K562 (cell line): ENCODE results near the gene STAG2. TPM values are rescaled to one million over a fixed set of nuclear protein-coding genes. Genes with fewer than 3 reads are reported as not detected.

Experiments
- ATAC-seq: fragments of 200-7000 bp; cut with Tn5 transposase; 3 replicates; pipeline ENCODE4 v1.9.1; 2020; ENCODE audit warnings: moderate library complexity
- BruUV-seq: library from RNA; stranded (reverse); fragments of 400-500 nt; replicated peaks from 2 replicates; lab custom pipeline; 2021; lab: Mats Ljungman, UMichigan
- CTCF ChIA-PET: fragments of 300-600 bp; formaldehyde crosslinking; extraction: SDS; loops from one replicate; lab custom pipeline; 2021; ENCODE audit warnings: low intra/inter-chr PET ratio; lab: Yijun Ruan, JAX
- POLR2A ChIA-PET: fragments of 300-600, 350-650 bp; sonication (Branson Sonifier 250); formaldehyde crosslinking; extraction: SDS; loops from one replicate; lab custom pipeline; 2021; ENCODE audit warnings: antibody characterized with exemption, inconsistent platforms; lab: Yijun Ruan, JAX
- DNase-seq, 4 experiments: peaks; one replicate each; pipeline versions ENCODE4 v3.0.0 to v3.0.0-alpha.2; 2011 to 2018; ENCODE audit warnings: low spot score in 3 of 4, mixed read lengths in 3 of 4; ENCODE audit errors: extremely low read depth in 1 of 4
- FAIRE-seq: peaks from 2 replicates; lab custom pipeline; 2011; peaks lifted over from hg19 to GRCh38; lab: Jason Lieb, UNC
- H2AFZ ChIP-seq: 2 replicates; pipeline ENCODE4 v1.6.0; 2011; ENCODE audit warnings: low read depth, low read length, control low read depth, inconsistent platforms
- H3K27ac ChIP-seq: fragments of 200-600 bp; 3 replicates; pipeline ENCODE4 v1.8.0; 2011; ENCODE audit warnings: low read depth, mild to moderate bottlenecking, control low read depth, inconsistent platforms, low read length, moderate library complexity, mixed read lengths; ENCODE audit errors: extremely low read depth
- H3K27me3 ChIP-seq, 2 experiments: fragments of 300-600 bp in 1 of 2; 2 replicates in 1 of 2; 3 replicates in 1 of 2; pipeline versions ENCODE4 v1.6.0 to v1.8.0; 2011; ENCODE audit warnings: inconsistent platforms in 2 of 2, low read length in 2 of 2, mild to moderate bottlenecking in 1 of 2, mixed read lengths in 1 of 2, moderate library complexity in 1 of 2; ENCODE audit not compliant: control insufficient read depth in 2 of 2, insufficient read depth in 2 of 2
- H3K36me3 ChIP-seq: fragments of 300-600 bp; 3 replicates; pipeline ENCODE4 v1.8.0; 2011; ENCODE audit warnings: mild to moderate bottlenecking, low read length, inconsistent platforms; ENCODE audit not compliant: control insufficient read depth, insufficient read depth
- H3K4me1 ChIP-seq, 2 experiments: fragments of 200-600 bp in 1 of 2; replicated peaks in 1 of 2; 2 replicates in 1 of 2; 3 replicates in 1 of 2; pipeline versions ENCODE4 v1.5.1 to v1.8.0; 2011; ENCODE audit warnings: inconsistent platforms in 2 of 2, low read length in 2 of 2, mild to moderate bottlenecking in 1 of 2, mixed read lengths in 1 of 2, moderate library complexity in 1 of 2; ENCODE audit not compliant: control insufficient read depth in 2 of 2, insufficient read depth in 2 of 2
- H3K4me2 ChIP-seq: 2 replicates; pipeline ENCODE4 v1.6.1; 2011; ENCODE audit warnings: low read length, control low read depth, inconsistent platforms, mixed read lengths; ENCODE audit not compliant: insufficient read depth
- H3K4me3 ChIP-seq: fragments of 200-600 bp; sonication (generic), shearing (Covaris generic); 2 replicates; pipeline ENCODE4 v1.5.1; 2016; ENCODE audit warnings: control low read depth, inconsistent platforms
- H3K79me2 ChIP-seq: fragments of 200-600 bp; 3 replicates; pipeline ENCODE4 v1.8.0; 2011; ENCODE audit warnings: low read length, inconsistent platforms; ENCODE audit not compliant: control insufficient read depth, insufficient read depth
- H3K9ac ChIP-seq, 2 experiments: 2 replicates each; pipeline versions ENCODE4 v1.6.0 to v1.6.1; 2011; ENCODE audit warnings: low read depth in 2 of 2, low read length in 2 of 2, control low read depth in 1 of 2, inconsistent platforms in 1 of 2, mild to moderate bottlenecking in 1 of 2, mixed read lengths in 1 of 2; ENCODE audit not compliant: insufficient read depth in 1 of 2
- H3K9me1 ChIP-seq: one replicate; pipeline ENCODE4 v1.6.0; 2011; ENCODE audit warnings: inconsistent platforms, mild to moderate bottlenecking, low read length, moderate library complexity; ENCODE audit not compliant: control insufficient read depth, insufficient read depth
- H3K9me3 ChIP-seq: replicated peaks from 2 replicates; pipeline ENCODE4 v1.5.1; 2011; ENCODE audit warnings: low read depth, low read length, inconsistent platforms; ENCODE audit not compliant: control insufficient read depth, insufficient read depth
- H4K20me1 ChIP-seq: replicated peaks from 2 replicates; pipeline ENCODE4 v1.6.1; 2011; ENCODE audit warnings: low read length, inconsistent platforms, mixed read lengths; ENCODE audit not compliant: control insufficient read depth, insufficient read depth
- CTCF ChIP-seq, 3 experiments: IDR thresholded peaks in 2 of 3; conservative IDR thresholded peaks in 1 of 3; 2 replicates each; pipeline ENCODE4 v1.5.1; 2011 to 2012; ENCODE audit warnings: low read length in 3 of 3, mild to moderate bottlenecking in 3 of 3, control low read depth in 2 of 3, improper control_type of control experiment in 1 of 3, inconsistent platforms in 1 of 3, low read depth in 1 of 3, mixed read lengths in 1 of 3, moderate library complexity in 1 of 3; ENCODE audit not compliant: insufficient read depth in 2 of 3
- L3MBTL2 ChIP-seq: fragments of 450-650 bp; IDR thresholded peaks from 2 replicates; pipeline ENCODE4 v1.6.1; 2016; ENCODE audit warnings: mild to moderate bottlenecking, moderate library complexity
- PBX2 ChIP-seq, 2 experiments: IDR thresholded peaks in 1 of 2; conservative IDR thresholded peaks in 1 of 2; 2 replicates each; pipeline ENCODE4 v1.6.1; 2016; ENCODE audit warnings: low read depth in 2 of 2, mild to moderate bottlenecking in 1 of 2, missing compliant biosample characterization in 1 of 2, missing genetic modification characterization in 1 of 2, moderate library complexity in 1 of 2
- RAD21 ChIP-seq, 2 experiments: fragments of 250-450 bp in 1 of 2; fragments of 450-650 bp in 1 of 2; sonication (Bioruptor Pico) in 1 of 2; formaldehyde crosslinking in 1 of 2; IDR thresholded peaks in 1 of 2; conservative IDR thresholded peaks in 1 of 2; 2 replicates each; pipeline versions ENCODE4 v1.4.0 to v1.8.0; 2020 to 2022; ENCODE audit warnings: mild to moderate bottlenecking in 2 of 2, moderate library complexity in 1 of 2
- TCF15 ChIP-seq: fragments of 250-450 bp; sonication (Bioruptor Pico); IDR thresholded peaks from 2 replicates; pipeline ENCODE4 v1.8.0; 2022; ENCODE audit warnings: moderate library complexity, mild to moderate bottlenecking, inconsistent platforms
- ZNF639 ChIP-seq, 2 experiments: fragments of 200-800 bp in 1 of 2; sonication (Bioruptor generic) in 1 of 2; sonication (generic) in 1 of 2; formaldehyde crosslinking in 1 of 2; IDR thresholded peaks in 1 of 2; conservative IDR thresholded peaks in 1 of 2; 2 replicates each; pipeline versions ENCODE4 v1.5.0 to v1.6.1; 2016 to 2020; ENCODE audit warnings: missing compliant biosample characterization in 1 of 2, missing genetic modification characterization in 1 of 2, missing genetic modification reagents in 1 of 2
- WGBS: fragments of 100-300 bp; shearing (Covaris generic); methylation state at CpG from one replicate; pipeline ENCODE4 v1.1.6; 2016; ENCODE audit warnings: low coverage, mixed read lengths; ENCODE audit not compliant: insufficient coverage; ENCODE audit errors: missing lambda C conversion rate; 5-methylcytosine and 5-hydroxymethylcytosine counted together
- in situ Hi-C: fragments of 300-500 bp; cut with MboI; formaldehyde crosslinking; loops from 4 replicates; pipeline ENCODE4 v1.15.0; 2018; ENCODE audit warnings: inconsistent platforms, mixed read lengths
- intact Hi-C: fragments of 100-400 bp; cut with micrococcal nuclease; formaldehyde crosslinking; loops from 2 replicates; pipeline ENCODE4 v1.14.2; 2022
- polyA plus RNA-seq, 8 experiments: library from polyadenylated mRNA; depleted of rRNA in 4 of 8; stranded (reverse) in 5 of 8; unstranded in 3 of 8; fragments of >200 nt; fragmentation: Nextera tagmentation in 2 of 8; fragmentation: Illumina TruSeq in 1 of 8; extraction: Ambion mirVana in 2 of 8; extraction: Trizol in 1 of 8; gene quantifications; 2 replicates each; pipeline versions ENCODE4 v1.2.1 to v1.2.3, GENCODE V29; 2011 to 2014; ENCODE audit warnings: inconsistent platforms in 1 of 8, missing spikeins in 1 of 8
- total RNA-seq, 7 experiments: library from RNA; depleted of rRNA in 6 of 7; stranded (reverse); fragments of >200 nt in 6 of 7; fragmentation: Illumina TruSeq in 2 of 7; extraction: Trizol in 2 of 7; gene quantifications; 2 replicates each; pipeline versions ENCODE4 v1.2.1 to v1.2.3, GENCODE V29; 2011 to 2021; ENCODE audit warnings: low replicate concordance in 1 of 7

The STAG2 gene
- total and polyA plus RNA-seq, 9 of the 15 experiments (the other 6 are each of a cell fraction or from before 2014, with no cell fraction given): 40.3 to 133 (median 90.1) TPM

- H3K4me2 ChIP-seq: no peak overlapping the region
- no peak overlapping the region for H3K4me3 ChIP-seq
- peaks cover 17% of the 10 kb centered on the region; the same call in 1 of the 2 replicates for H4K20me1 ChIP-seq
- no peaks in the 10 kb centered on the region for H3K36me3 ChIP-seq
- FAIRE-seq: peak; percentile 46
- peak in 2 of 4 experiments; percentile 25 to 53 for DNase-seq
- intact Hi-C loops (loop anchor here (1.0 to 2.0 kb wide), 2 partner anchors 14 to 144 kb away; no protein-coding TSS in a partner anchor), in situ Hi-C loops (no loop called here)
- H3K27me3 ChIP-seq: no peaks in the 10 kb centered on the region
- H3K9ac ChIP-seq: no peak overlapping the region
- H3K27ac ChIP-seq: no peak overlapping the region
- H3K4me1 ChIP-seq: peaks cover under 1 to 6% of the 10 kb centered on the region in 2 experiments; a peak in 4 of 5 replicates
- H3K9me3 ChIP-seq: no peaks in the 10 kb centered on the region
- WGBS: 75% methylated on average over 1 of the region's 1 CpG
- CTCF ChIA-PET: interaction anchor here (0.5 to 2.2 kb wide), 3 partner anchors 16 to 159 kb away, joined by 3 to 21 read pairs (median 6); no protein-coding TSS in a partner anchor
- no TSS peak for BruUV-seq
- no peaks in the 10 kb centered on the region for H3K9me1 ChIP-seq
- POLR2A ChIA-PET: interaction anchor here (0.6 to 1.7 kb wide), 5 partner anchors 8 to 450 kb away, joined by 3 to 14 read pairs (median 5); no protein-coding TSS in a partner anchor
- H2AFZ ChIP-seq: no peak overlapping the region
- ATAC-seq: peak; percentile 73
- peaks cover 96% of the 10 kb centered on the region for H3K79me2 ChIP-seq
- TF ChIP-seq ZNF639 (CRISPR knock-in tag; conservative IDR thresholded peaks at IDR 0.05 in 1 of 2, IDR thresholded peaks at IDR 0.05 in 1 of 2): no peak
- TF ChIP-seq L3MBTL2: no peak
- TF ChIP-seq TCF15 (CRISPR knock-in tag): no peak
- no peak for TF ChIP-seq PBX2 (CRISPR knock-in tag; IDR thresholded peaks at IDR 0.05; ENCODE audit: low read depth)
- TF ChIP-seq PBX2 (tag; conservative IDR thresholded peaks at IDR 0.05; ENCODE audit: low read depth): peak; percentile 52; the same call in 1 of the 2 replicates
- peak; percentile 39 to 62 (median 45); a peak in 4 of 6 replicates for TF ChIP-seq CTCF (IDR thresholded peaks at IDR 0.05 in 2 of 3, conservative IDR thresholded peaks at IDR 0.05 in 1 of 3; ENCODE audit: insufficient read depth in 2 of 3, low read depth in 1 of 3, low read length in 3 of 3)
- TF ChIP-seq RAD21 (CRISPR knock-in tag; conservative IDR thresholded peaks at IDR 0.05 in 1 of 2, IDR thresholded peaks at IDR 0.05 in 1 of 2): peak; percentile 66 to 69
These were observed 15.3 kb downstream of the STAG2 start for GRCh38 chrX:123976706-123977316.
